ENCODE measurements around the gene TNFSF13B. TPM values are rescaled to one million over a fixed set of nuclear protein-coding genes. Genes with fewer than 3 reads are reported as not detected.
"Not testable (repeated sequence)": the region's sequence is repeated elsewhere in the genome, so short reads cannot be mapped to it uniquely, and the experiment has no call there.

The TNFSF13B gene
- total RNA-seq, 1 donor from 2014 or later: 2.0 TPM

DNA sequence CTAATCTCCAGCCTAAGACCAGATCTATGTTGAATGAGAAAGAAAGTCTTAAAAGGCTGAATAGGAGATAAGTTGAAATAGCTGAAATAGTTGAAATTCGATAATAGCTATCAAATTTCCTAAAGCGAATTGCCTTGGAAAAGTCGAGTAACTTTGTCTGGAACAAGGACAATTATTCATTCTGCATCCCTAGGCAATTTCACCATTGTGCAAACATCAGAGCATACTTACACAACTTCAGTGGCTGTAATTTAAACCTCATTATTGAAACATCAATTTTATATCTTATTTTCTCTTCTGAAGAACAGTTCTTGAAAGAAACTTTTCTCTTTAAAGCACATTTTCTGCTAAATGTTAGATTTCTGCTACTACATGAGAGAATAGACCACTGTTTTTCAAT is 13.6 kb downstream of the TNFSF13B start:
- ATAC-seq: no peak

DNA sequence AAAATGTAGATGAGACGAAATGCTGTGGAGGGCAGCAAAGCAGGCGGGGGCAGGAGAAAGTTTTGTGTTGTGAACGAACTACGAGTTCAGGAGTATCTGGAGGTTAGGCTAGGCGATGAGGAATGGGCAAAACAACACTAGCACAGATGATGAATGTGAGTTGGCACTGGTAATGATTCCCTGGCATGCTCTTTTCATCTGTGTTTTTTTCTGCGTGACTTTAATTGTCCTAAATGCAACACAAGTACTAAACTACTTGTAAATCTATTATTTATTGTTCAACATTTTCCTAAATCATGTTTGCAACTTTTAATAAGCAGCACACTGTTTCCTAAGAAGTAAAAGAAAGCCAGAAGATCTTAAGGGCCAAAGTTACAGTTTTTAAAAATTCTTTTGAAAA is 19.2 kb downstream of the TNFSF13B start:
- ATAC-seq: no peak

DNA sequence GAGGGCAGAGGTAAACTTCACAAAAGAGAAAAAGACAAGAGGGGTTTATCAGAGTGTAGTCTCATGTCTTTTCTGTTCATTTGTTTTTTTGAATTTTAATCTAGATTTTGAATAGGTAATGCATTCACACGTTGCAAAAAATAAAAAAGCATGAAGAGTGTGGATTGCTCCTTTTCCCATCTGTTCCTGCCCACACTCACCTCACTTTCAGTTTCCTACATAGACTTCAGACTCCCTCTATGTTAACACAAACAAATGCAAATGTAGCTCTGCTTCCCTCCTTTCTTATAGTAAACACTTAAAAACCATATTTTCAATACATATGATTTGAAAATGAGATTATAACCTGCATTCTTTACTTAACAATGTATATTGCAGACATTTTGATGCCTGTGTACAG is 20.3 kb downstream of the TNFSF13B start:
- ATAC-seq: no peak

GRCh38 chr13:108297114-108297513 is 27.6 kb downstream of the TNFSF13B start:
- no peak for ATAC-seq

DNA sequence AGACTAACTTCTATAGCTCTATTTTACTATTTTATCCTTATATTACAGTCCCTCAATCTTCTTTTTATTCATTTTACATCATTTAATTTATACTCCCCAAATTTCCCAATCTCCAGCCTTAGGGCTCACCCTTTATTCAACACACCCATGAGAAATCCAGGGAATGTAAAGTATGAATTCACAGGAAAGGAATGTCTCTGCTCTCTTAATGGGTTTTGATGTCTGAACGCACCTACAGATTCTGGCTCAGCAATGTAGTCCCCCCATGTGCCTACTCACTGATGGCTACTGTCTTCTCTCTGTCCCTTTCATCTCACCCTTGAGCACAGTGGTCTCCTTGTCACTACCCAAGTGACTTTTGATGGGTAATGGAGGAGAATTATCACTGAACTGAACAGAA is 32.8 kb downstream of the TNFSF13B start:
- no peak for ATAC-seq

GRCh38 chr13:108304170-108305016 is 34.9 kb downstream of the TNFSF13B start:
- ATAC-seq: no peak

DNA sequence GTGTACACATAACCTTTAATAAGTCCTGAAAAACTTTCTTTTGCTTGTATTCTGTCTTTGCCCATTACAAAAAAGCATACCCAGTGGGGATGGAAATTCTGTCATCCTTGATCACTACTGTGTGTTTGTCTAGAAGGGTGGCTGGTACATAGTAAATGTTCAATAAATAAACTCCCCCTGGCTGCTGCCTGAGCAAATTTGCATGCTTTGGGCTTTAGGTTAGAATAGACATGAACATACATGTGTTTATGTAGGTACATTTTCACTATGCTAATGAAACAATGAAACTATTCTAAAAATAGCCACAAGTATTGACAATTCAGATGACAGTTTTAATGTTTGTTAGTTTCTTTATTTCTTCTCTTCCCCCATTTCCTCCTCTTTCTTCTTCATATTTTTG is 36.1 kb downstream of the TNFSF13B start:
- ATAC-seq: no peak

GRCh38 chr13:108306860-108307259 is 37.3 kb downstream of the TNFSF13B start:
- ATAC-seq: no peak

DNA sequence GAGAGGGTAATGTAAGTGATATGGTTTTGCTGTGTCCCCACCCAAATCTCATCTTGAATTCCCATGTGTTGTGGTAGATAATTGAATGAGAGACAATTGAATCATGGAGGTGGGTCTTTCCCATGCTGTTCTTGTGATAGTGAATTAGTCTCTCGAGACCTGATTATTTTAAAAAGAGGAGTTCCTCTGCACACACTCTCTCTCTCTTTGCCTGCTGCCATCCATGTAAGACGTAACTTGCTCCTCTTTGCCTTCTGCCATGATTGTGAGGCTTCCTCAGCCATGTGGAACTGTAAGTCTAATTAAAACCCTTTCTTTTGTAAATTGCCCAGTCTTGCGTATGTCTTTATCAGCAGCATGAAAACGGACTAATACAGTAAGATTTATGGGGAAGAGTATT is 42.1 kb downstream of the TNFSF13B start:
- not testable (repeated sequence) for ATAC-seq

DNA sequence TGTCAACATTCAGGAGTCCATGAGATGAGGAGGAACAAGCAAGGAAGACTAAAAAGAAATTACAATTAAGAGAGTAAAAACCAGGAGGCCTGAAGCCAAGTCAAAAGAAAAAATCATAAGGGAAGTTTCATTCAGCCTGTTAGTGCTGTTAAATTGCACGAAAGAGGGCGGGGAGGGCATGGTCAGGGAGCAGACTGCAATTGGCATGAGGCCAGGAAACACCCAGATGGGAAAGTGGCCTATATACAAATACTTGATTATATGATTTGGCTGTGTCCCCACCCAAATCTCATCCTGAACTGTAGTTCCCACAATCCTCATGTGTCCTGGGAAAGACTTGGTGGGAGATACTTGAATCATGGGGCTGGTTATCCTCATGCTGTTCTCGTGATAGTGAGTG is 43.9 kb downstream of the TNFSF13B start:
- ATAC-seq: no peak

DNA sequence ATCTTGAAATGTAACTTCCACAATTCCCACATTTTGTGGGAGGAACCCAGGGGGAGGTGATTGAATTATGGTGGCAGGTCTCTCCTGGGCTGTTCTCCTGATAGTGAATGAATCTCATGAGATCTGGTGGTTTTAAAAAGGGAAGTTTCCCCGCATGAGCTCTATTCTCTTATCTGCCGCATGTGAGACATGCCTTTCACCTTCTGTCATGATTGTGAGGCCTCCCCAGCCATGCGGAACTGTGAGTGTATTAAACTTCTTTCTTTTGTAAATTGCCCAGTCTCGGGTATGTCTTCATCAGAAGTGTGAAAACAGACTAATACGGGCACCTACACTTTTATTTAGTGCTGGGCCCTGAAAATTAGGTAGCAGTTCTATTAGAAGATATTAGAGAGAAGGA is 45.8 kb downstream of the TNFSF13B start:
- ATAC-seq: no peak

DNA sequence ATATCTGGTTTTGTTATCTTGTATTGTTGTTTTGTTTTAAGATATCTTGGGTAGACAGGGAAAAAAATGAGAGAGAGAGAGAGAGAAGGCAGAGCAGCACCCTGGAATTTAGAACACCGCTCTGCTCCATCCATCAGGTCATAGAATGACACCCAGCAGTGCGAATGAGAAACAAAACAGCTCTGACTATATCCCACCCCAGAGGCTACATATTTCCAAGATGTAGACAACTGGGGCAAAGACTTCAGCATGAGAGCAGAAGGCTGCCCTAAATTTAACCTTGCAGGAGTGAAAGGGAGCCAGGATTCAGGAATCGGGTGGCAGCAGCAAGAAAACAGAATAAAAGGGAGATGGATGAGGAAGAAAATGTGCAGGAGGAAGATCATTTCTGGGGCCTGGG is 46.5 kb downstream of the TNFSF13B start:
- ATAC-seq: no peak

DNA sequence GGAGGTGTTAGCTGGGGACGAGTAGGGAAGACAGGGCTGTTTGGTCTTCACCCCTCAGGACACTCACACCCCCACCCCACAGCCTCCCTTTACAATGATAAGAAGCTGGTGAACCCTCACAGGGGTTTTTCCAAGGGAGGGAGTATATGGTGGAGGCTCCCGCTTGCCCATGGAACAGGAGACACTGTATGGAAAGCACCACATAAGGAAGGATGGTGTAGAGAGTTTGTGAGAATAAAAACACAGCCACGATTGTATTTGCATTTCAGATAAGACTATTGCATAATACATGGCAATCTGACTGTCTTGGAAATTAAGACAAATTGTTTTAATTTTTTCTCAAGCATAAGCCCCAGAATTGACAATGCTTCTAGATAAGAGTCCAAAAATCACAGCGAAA is 46.9 kb downstream of the TNFSF13B start:
- no peak for ATAC-seq

DNA sequence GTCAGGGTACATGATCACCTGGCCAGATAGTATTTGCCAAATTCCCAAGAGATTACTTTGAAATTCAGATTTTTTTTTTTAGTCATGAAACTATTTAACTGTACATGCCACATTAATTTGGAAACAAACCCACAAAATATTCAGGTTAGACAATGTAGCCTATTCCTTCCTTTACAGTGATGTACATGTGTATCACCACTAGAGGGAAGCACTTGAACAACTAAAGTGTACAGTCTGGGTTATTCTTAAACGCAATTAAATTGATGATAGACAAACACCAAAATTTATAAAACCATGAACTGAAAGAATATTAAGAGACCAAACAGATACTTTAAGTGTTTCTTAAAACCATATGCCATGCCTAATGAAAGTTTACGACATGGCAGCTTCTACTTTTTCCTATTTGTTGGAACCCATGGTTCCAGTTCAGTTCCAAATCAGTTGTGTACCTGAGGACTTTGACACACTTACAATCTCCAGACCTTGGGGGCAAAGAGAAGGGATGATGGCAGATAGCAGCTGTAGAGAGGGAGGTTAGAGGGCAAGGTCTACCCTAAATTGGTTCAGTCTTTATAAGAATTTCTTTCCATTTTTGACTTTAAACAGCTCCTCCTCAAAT is 52.8 kb downstream of the TNFSF13B start:
- ATAC-seq: peak; percentile 71

DNA sequence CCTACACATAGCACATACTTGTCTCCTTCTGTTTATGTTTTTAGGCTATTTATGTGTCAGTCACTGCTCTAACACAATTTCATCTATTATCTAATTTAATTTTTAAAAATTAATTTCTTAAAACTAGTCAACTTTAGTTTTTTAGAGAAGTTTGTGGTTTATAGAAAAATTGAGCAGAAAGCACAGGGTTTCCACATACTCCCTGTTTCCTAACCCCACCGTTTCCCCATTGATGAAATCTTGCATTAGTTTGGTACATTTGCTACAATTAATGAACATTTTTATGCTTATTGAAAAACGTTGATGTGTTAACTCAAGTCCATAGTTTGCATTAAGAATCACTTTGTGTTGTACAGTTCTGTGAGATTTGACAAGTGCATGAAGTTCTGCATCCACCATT is 53.5 kb downstream of the TNFSF13B start:
- no peak for ATAC-seq

DNA sequence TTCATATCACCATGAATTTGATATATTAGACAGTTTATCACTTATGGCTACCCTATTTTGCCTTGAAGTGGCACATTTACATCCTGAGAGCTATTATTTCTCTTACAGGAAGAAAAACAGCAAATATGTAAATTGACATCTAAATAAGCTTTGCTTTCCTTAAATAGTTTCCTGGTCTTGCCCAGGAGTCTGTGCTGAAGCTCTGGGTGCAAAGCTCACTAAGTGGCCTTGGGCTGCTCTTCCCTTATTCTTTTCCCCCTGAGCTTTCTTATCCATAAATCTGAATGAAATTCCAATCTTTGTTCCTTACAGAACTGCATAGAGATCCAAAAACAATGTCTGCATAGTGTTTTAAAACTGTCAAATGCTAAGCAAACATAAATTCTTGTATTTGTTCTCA is 56.3 kb downstream of the TNFSF13B start:
- ATAC-seq: no peak

DNA sequence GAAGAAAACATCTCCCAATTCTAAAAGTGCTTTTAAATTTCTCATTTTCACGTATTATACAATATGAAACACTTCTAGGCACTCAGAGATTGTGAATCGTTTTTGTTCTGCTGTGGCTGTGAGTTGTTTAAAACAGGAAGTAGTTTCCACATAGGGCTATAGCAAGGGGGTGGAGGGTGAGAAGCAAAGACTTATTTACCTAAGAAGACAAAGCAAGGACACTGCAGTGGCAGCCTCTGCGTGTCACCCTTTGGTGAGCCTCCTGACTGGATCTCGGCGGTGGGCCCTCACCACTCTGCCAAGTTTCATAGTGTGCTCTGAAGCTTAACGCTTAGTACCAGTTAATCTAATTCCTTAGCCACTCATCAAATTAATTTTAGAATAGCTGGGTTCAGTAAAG is 56.8 kb downstream of the TNFSF13B start:
- ATAC-seq: no peak

- ATAC-seq: no peak
Measured at GRCh38 chr13:108328848-108329247, 59.3 kb downstream of the TNFSF13B start.

DNA sequence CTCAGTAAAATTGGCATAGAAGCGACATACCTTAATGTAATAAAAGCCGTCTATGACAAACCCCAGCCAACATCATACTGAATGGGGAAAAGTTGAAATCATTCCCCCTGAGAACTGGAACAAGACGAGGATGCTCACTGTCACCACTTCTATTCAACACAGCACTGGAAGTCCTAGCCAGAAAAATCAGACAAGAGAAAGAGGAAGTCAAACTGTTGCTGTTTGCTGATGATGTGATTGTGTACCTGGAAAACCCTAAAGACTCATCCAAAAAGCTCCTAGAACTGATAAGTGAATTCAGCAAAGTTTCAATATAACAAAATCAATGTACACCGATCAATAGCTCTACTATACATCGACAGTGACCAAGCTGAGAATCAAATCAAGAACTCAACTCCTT is 63.3 kb downstream of the TNFSF13B start:
- no peak for ATAC-seq

GRCh38 chr13:108342369-108343289 is 73.1 kb downstream of the TNFSF13B start:
- no peak for ATAC-seq

DNA sequence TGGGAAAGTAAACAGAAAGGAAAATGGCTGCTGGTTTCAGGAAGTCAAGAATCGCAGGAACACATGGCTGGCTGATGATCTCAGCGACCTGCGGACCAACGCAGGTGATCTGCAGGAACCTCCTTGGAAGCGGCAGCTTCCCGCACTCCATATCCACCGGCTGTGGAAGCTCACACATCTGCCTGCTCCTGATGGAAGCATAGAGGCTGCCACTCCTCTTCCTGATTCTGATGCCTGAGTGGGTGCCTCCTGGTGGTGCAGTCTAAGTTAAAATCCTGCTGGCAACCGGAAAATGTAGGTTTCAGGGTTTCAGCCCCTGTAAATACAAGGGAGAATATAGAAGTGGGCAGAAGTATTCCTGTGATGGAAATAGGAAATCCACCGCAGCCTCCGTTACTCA is 75.5 kb downstream of the TNFSF13B start:
- ATAC-seq: no peak

GRCh38 chr13:108346376-108346775 is 76.9 kb downstream of the TNFSF13B start:
- no peak for ATAC-seq

GRCh38 chr13:108349269-108349668 is 79.8 kb downstream of the TNFSF13B start:
- no peak for ATAC-seq

All from esophagus mucosa (tissue), 1 donor.